T-helper 9 cell (primary cell): ENCODE data around the gene LSM10.

ENCODE experiments used
- DNase-seq: peaks from one replicate; pipeline ENCODE4 v3.0.0-alpha.2; 2020

LSM10 gene

DNA sequence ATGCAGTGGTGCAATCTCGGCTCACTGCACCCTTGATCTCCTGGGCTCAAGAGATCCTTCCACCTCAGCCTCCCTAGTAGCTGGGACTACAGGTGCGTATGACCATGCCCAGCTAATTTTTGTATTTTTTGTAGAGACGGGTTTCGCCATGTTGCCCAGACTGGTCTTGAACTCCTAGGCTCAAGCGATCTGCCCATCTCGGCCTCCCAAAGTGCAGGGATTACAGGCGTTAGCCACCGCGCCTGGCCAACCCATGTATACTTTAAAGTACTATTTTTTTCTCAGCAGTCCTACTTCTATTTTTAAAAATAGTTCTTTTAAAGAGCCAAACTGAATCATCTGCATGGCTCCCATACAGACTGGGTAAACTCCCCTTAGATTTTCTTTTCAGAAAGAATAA lies 15.5 kb downstream of the LSM10 start:
- DNase-seq: no peak

DNA sequence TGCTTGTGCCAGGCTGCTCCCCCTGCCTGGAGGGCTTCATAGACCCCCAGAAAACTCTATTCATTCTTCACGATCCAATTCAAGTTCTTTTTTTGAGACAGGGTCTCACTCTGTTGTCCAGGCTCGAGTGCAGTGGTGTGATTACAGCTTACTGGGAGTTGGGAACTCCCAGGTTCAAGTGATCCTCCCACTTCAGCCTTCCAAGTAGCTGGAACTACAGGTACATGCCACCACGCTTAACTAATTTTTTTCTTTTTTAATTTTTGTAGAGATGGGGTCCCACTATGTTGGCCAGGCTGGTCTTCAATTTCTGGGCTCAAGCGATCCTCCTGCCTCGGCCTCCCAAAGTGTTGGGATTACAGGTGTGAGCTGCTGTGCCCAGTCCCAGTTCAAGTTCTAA lies 16.3 kb downstream of the LSM10 start:
- DNase-seq: no peak

- DNase-seq: no peak
Measured at GRCh38 chr1:36380782-36381181, 16.9 kb downstream of the LSM10 start.

DNA sequence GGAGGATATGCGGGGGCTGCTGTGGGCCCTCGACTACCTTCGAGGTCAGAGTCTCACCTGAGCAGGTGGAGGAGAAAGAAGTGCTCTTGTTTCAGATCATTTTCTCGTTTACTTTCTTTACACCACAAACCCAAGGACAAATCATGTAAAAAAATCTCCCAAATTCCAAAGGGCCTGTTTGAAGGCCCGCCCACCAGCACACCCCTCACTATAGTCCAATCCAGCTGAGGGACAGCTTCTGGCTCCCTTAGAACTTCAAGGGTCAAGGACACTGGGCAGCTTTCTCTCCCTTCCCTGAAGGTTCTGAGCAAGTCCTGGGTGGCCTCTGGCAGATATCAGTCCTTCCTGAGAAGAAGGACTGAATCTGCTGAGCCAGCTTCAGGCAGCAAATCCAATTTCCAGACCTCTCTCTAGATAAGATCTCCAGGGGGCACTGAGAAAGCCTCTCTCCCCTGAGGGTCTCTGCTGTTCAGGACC lies 17.5 kb downstream of the LSM10 start:
- no peak for DNase-seq

DNA sequence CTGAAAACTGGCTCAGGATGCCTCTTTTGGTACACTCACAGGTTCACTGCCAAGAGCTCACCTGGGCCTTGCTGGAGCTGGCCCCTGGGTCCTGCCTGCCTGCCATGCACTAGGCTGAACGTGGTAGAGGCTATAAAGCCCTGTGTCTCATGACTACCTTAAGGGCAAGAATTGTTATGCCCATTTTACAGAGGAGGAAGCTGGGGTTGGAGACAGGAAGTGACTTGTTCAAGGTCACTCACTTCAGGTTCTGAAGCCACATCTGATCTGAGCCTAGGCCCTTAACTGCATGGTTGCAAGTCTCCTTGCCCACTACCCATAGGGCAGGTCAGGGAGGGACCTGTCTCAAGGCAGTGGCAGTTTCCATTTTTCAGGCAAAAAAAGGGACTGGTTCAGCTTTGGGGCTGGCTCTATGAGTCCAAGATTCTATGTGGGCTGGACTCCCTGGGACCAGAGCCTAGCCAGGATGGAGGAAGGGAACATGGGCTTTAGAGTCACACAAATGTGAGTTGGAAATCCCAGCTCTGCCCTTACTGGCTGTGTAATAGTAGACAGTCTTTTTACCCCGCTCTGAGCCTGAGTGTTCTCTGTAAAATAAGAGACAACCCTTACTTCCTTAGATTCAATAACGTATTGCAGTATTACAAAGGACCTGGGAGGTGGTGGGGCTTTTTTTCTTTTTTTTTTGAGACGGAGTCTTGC lies 19.8 kb downstream of the LSM10 start:
- no peak for DNase-seq

- no peak for DNase-seq
Measured at GRCh38 chr1:36372617-36373016, 25.1 kb downstream of the LSM10 start.

- peak; percentile 86 for DNase-seq
Measured at GRCh38 chr1:36369061-36369861, 28.4 kb downstream of the LSM10 start.

GRCh38 chr1:36367798-36368197 lies 29.9 kb downstream of the LSM10 start:
- DNase-seq: no peak

- DNase-seq: no peak
Measured at GRCh38 chr1:36367066-36367465, 30.6 kb downstream of the LSM10 start.

- DNase-seq: peak; percentile 29
Measured at GRCh38 chr1:36366091-36366661, 31.5 kb downstream of the LSM10 start.

- no peak for DNase-seq
Measured at GRCh38 chr1:36365381-36365780, 32.3 kb downstream of the LSM10 start.

- no peak for DNase-seq
Measured at GRCh38 chr1:36359911-36360550, 37.7 kb downstream of the LSM10 start.

GRCh38 chr1:36359383-36359782 lies 38.3 kb downstream of the LSM10 start:
- no peak for DNase-seq

GRCh38 chr1:36358514-36359084 lies 39.1 kb downstream of the LSM10 start:
- DNase-seq: no peak

- no peak for DNase-seq
Measured at GRCh38 chr1:36355811-36356210, 41.9 kb downstream of the LSM10 start.

DNA sequence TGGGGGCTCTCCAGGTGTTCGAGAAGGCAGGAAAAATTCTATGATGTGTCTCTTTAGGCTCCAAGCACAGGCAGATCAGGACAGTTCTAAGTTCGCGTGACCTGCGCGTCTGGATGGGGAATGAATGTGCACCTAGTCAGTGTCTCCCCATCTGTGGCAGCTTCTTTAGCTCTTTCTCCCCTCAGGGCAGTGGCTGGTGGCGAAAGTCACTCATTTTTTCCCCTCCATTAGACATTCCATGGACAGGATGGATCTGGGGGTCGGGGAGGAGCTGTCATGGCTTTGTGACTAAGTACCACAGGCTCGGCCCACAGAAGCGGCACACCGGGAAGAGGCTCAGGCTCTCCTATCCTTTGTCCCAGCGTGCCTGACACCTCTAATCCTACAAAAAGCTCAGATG lies 43.2 kb downstream of the LSM10 start:
- DNase-seq: no peak

GRCh38 chr1:36352910-36353878 lies 44.5 kb downstream of the LSM10 start:
- no peak for DNase-seq

GRCh38 chr1:36352125-36352909 lies 45.4 kb downstream of the LSM10 start:
- no peak for DNase-seq

DNA sequence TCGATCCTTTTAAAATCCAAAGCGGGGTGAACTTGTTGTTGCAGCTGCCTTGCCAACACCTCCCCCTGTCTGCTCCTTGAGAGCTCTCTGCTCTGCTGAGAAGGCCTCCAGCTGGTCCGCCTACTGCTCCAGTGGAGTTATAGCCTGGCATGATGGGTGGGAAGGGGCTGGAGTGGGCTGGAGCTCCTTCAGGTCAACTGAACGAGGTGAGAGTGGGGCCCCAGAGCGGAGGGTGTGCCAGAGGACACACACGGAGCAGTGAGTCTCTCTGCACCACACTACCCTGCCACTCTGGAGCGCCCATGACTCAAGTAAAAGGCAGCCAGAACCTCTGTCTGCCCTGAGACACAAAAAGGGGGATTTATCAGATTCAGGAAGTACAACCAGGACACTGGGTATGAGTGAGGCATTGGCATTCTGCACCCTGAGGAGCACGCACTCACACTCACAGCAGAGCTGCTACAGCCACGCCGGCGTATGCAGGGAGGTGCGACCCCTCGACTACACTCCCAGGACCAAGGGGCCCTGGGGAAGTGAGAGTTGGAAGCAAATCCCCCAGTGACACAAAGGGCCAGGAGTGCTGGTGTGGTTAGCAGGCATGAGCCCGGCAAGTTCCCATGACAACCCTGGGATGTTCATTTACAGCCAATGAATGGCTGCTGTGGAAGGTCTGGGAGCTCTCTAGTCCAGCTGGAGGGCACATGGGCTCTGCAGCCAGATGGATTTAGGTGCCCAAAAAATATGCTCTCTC lies 46.3 kb downstream of the LSM10 start:
- no peak for DNase-seq

GRCh38 chr1:36350659-36351226 lies 47.0 kb downstream of the LSM10 start:
- DNase-seq: peak; percentile 27
